ENCODE data around the gene RBFOX2. TPM values are rescaled to one million over a fixed set of nuclear protein-coding genes. Genes with fewer than 3 reads are reported as not detected.
"Not testable (repeated sequence)": the region's sequence is repeated elsewhere in the genome, so short reads cannot be mapped to it uniquely, and the experiment has no call there.

The RBFOX2 gene
- total RNA-seq, 2 experiments from 2014 or later = 0.99 to 1.9 TPM

DNA sequence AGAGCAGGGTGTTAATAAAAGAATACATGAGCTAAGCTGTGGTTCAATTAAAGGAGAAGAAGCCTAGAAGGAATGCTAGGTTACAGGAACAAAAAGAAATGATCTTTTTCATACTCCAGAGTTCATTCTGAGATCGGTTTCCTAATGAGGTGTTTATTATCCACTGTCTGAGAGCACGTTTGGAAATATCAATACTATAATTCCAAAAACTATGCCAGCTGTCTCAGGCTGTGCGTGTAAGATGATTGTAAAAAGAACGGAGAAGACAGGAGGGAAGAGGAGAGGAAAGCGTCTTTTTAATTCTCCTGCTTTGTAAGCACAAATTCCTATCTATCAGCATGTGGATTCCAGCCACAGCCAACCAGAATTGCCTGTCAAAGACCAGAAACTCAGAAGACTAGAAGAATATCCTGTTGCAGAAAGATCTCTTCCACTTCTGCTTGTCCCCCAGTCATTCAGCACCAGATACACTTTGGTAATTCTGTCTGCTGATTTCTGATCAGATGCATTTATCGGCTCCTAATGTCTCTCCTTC, 285.2 kb downstream of the RBFOX2 start:
- no peaks in the 10 kb centered on the region for H3K36me3 Mint-ChIP-seq
- H3K4me3 Mint-ChIP-seq = no peak overlapping the region
- CTCF ChIA-PET = no interaction called here
- H3K4me1 Mint-ChIP-seq = no peaks in the 10 kb centered on the region
- no peak overlapping the region for H3K27ac Mint-ChIP-seq
- H3K9me3 Mint-ChIP-seq (ENCODE audit: low read depth) = no peaks in the 10 kb centered on the region
- no peak for DNase-seq
- H3K27me3 Mint-ChIP-seq = peaks cover 4% of the 10 kb centered on the region
- no peak for ATAC-seq

DNA sequence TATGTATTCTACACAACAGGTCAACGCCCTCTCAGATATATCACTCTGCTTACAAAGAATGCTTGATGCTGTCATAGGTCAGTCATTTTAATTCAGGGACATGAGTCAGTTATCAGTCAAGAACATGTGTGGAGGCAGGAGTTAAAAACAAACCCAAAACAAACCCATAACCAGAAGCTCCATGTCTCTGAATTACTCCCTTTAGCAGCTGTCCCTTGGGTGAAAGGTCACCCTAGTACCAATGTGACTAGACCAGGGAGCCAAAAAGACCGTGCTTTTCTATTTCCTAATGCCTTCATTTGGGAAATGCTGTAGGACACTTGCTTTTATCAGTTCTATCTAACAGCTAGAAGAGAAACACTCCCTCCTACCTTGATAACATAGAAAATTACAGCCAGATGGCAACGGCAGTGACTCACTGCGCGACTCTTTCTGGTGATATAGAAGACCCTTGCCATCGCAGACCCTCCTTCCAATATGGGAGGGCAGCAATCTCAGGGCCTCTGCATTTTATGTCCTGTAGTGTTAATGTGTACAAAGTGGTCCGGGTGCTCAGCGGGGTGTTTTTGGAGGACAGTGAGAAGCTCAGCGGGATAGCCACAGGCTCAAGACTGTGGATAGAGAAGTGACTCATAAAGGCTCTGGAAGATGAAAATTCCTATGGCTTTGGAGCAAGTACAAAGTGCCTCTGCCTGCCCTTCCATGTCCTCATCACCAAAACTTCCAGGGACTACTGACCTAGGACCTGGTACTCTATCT, 286.1 kb downstream of the RBFOX2 start:
- peaks cover 4% of the 10 kb centered on the region for H3K27me3 Mint-ChIP-seq
- H3K27ac Mint-ChIP-seq = no peak overlapping the region
- ATAC-seq = no peak
- no peaks in the 10 kb centered on the region for H3K9me3 Mint-ChIP-seq (ENCODE audit: low read depth)
- H3K36me3 Mint-ChIP-seq = no peaks in the 10 kb centered on the region
- no peaks in the 10 kb centered on the region for H3K4me1 Mint-ChIP-seq
- DNase-seq = no peak
- CTCF ChIA-PET = no interaction called here
- no peak overlapping the region for H3K4me3 Mint-ChIP-seq

GRCh38 chr22:35740616-35741015, 288.0 kb downstream of the RBFOX2 start:
- CTCF ChIA-PET = no interaction called here
- H3K27ac Mint-ChIP-seq = no peak overlapping the region
- DNase-seq (peak; percentile 16), ATAC-seq (no peak)
- H3K4me1 Mint-ChIP-seq = no peaks in the 10 kb centered on the region
- H3K27me3 Mint-ChIP-seq = peaks cover 4% of the 10 kb centered on the region
- no peak overlapping the region for H3K4me3 Mint-ChIP-seq
- H3K36me3 Mint-ChIP-seq = no peaks in the 10 kb centered on the region
- H3K9me3 Mint-ChIP-seq (ENCODE audit: low read depth) = no peaks in the 10 kb centered on the region

DNA sequence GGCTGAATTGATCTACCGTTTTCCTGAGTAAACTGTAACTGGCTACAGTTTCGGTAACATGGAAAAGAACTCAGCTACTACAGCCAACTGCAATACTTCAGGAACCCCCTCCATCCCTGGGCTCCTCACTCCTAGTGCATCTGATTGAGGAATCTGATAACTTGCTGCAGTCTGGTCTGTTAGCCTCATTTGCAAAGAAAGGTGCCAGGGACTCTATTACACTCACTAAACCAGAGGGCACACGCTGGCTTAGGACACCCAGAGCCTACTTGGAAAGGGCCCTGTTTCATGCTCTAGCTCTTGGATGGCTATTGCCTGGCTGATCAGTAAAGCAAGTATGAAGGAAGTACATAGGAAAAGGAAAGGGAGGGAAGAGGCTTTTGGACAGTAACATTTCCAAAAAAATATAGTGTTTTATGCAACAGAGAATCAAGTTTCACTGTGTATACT, 288.7 kb downstream of the RBFOX2 start:
- CTCF ChIA-PET = interaction anchor here (1.1 kb wide), 1 partner anchor 118 kb away, joined by 3 read pairs; no protein-coding TSS in a partner anchor
- Mint-ChIP-seq H3K9me3 (ENCODE audit: low read depth) (no peaks in the 10 kb centered on the region), H3K27ac (no peak overlapping the region), H3K27me3 (peaks cover 4% of the 10 kb centered on the region), H3K36me3 (no peaks in the 10 kb centered on the region), H3K4me3 (no peak overlapping the region), H3K4me1 (no peaks in the 10 kb centered on the region)
- ATAC-seq (no peak), DNase-seq (no peak)

GRCh38 chr22:35739076-35739930, 289.3 kb downstream of the RBFOX2 start:
- Mint-ChIP-seq H3K27me3 (peaks cover 4% of the 10 kb centered on the region), H3K9me3 (ENCODE audit: low read depth) (no peaks in the 10 kb centered on the region), H3K4me3 (no peak overlapping the region), H3K4me1 (no peaks in the 10 kb centered on the region), H3K27ac (no peak overlapping the region), H3K36me3 (no peaks in the 10 kb centered on the region)
- CTCF ChIA-PET = interaction anchor here (1.1 kb wide), 1 partner anchor 117 kb away, joined by 3 read pairs; no protein-coding TSS in a partner anchor
- DNase-seq (peak; percentile 38), ATAC-seq (no peak)

- CTCF ChIA-PET; H3K27me3 Mint-ChIP-seq; H3K4me1 Mint-ChIP-seq; ATAC-seq; H3K36me3 Mint-ChIP-seq; H3K27ac Mint-ChIP-seq; H3K9me3 Mint-ChIP-seq (ENCODE audit: low read depth); H3K4me3 Mint-ChIP-seq: not testable (repeated sequence)
- DNase-seq = peak; percentile 7
Observed at GRCh38 chr22:35737886-35738285, 290.7 kb downstream of the RBFOX2 start.

GRCh38 chr22:35736701-35737100, 291.9 kb downstream of the RBFOX2 start:
- no peak for ATAC-seq
- no peak for DNase-seq
- CTCF ChIA-PET = no interaction called here
- Mint-ChIP-seq H3K27ac (no peak overlapping the region), H3K4me3 (no peak overlapping the region), H3K27me3 (peaks cover 4% of the 10 kb centered on the region), H3K9me3 (ENCODE audit: low read depth) (no peaks in the 10 kb centered on the region), H3K4me1 (no peaks in the 10 kb centered on the region), H3K36me3 (no peaks in the 10 kb centered on the region)

- Mint-ChIP-seq H3K27me3 (peaks cover 4% of the 10 kb centered on the region), H3K27ac (no peak overlapping the region), H3K9me3 (ENCODE audit: low read depth) (no peaks in the 10 kb centered on the region), H3K4me1 (no peaks in the 10 kb centered on the region), H3K36me3 (no peaks in the 10 kb centered on the region), H3K4me3 (no peak overlapping the region)
- DNase-seq (peak; percentile 35), ATAC-seq (no peak)
- CTCF ChIA-PET = no interaction called here
Observed at GRCh38 chr22:35736166-35736565, 292.5 kb downstream of the RBFOX2 start.

DNA sequence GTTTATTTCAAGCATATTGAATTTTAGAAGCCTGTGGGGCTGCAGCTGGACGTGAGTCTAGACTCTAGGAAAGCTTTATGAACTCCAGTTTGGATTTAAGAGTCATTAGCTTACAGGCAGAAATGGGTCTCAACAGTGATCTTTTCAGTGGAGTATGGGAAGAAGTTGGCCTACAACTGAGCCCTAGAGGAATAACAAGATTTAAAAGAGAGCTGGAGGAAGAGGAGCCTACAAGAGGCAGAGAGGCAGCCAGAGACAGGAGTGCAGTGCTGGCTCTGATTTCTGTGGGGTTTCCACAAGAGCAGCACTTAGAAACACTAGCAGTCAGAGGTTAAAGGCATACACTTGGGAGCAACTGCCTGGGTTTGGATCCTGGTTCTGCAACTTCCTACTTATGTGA, 293.1 kb downstream of the RBFOX2 start:
- DNase-seq (peak; percentile 2), ATAC-seq (no peak)
- Mint-ChIP-seq H3K36me3 (no peaks in the 10 kb centered on the region), H3K27me3 (peaks cover 4% of the 10 kb centered on the region), H3K4me3 (no peak overlapping the region), H3K27ac (no peak overlapping the region), H3K4me1 (no peaks in the 10 kb centered on the region), H3K9me3 (ENCODE audit: low read depth) (no peaks in the 10 kb centered on the region)
- CTCF ChIA-PET = no interaction called here

GRCh38 chr22:35734517-35734827, 294.2 kb downstream of the RBFOX2 start:
- H3K4me1 Mint-ChIP-seq = no peaks in the 10 kb centered on the region
- DNase-seq = peak; percentile 34
- peaks cover 3% of the 10 kb centered on the region for H3K27me3 Mint-ChIP-seq
- no peaks in the 10 kb centered on the region for H3K36me3 Mint-ChIP-seq
- H3K9me3 Mint-ChIP-seq (ENCODE audit: low read depth) = no peaks in the 10 kb centered on the region
- ATAC-seq = no peak
- CTCF ChIA-PET = no interaction called here
- H3K27ac Mint-ChIP-seq = no peak overlapping the region
- H3K4me3 Mint-ChIP-seq = no peak overlapping the region

- CTCF ChIA-PET = no interaction called here
Observed at GRCh38 chr22:35733791-35734516, 294.7 kb downstream of the RBFOX2 start.

DNA sequence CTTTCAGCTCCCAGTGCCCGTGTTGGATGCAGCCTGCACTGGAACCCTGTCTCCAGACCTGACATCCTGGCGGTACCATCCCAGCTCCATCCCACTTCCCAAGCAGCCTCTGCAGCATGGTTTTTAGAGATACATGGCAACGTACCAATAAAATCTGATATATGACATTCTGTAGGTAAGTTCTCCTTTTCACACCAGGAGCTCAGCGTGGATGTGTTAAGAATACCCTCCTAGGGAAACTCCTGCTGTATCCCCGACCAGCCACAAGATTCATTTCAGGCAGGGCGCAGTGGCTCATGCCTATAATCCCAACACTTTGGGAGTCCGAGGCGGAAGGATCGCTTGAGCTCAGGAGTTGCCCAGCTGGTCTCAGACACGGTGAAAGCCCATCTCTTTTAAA, 295.6 kb downstream of the RBFOX2 start:
- no peaks in the 10 kb centered on the region for H3K27me3 Mint-ChIP-seq
- H3K27ac Mint-ChIP-seq = no peak overlapping the region
- H3K9me3 Mint-ChIP-seq (ENCODE audit: low read depth) = no peaks in the 10 kb centered on the region
- no peak overlapping the region for H3K4me3 Mint-ChIP-seq
- H3K36me3 Mint-ChIP-seq = no peaks in the 10 kb centered on the region
- ATAC-seq (no peak), DNase-seq (peak; percentile 9)
- no peaks in the 10 kb centered on the region for H3K4me1 Mint-ChIP-seq
- CTCF ChIA-PET = no interaction called here

More at GRCh38 chr22:35733791-35734516, 294.7 kb downstream of the RBFOX2 start:
- no peaks in the 10 kb centered on the region for H3K4me1 Mint-ChIP-seq
- H3K4me3 Mint-ChIP-seq = no peak overlapping the region
- H3K36me3 Mint-ChIP-seq = no peaks in the 10 kb centered on the region
- ATAC-seq (no peak), DNase-seq (peak; percentile 7)
- H3K27me3 Mint-ChIP-seq = peaks cover 3% of the 10 kb centered on the region
- no peaks in the 10 kb centered on the region for H3K9me3 Mint-ChIP-seq (ENCODE audit: low read depth)
- H3K27ac Mint-ChIP-seq = no peak overlapping the region

GRCh38 chr22:35732116-35732515, 296.5 kb downstream of the RBFOX2 start:
- Mint-ChIP-seq H3K9me3 (ENCODE audit: low read depth) (no peaks in the 10 kb centered on the region), H3K4me3 (no peak overlapping the region), H3K27ac (no peak overlapping the region), H3K36me3 (no peaks in the 10 kb centered on the region), H3K4me1 (no peaks in the 10 kb centered on the region), H3K27me3 (no peaks in the 10 kb centered on the region)
- CTCF ChIA-PET = no interaction called here
- DNase-seq (peak; percentile 25), ATAC-seq (no peak)
